H1 (cell line): ENCODE data around the gene COPS9. TPM values are rescaled to one million over a fixed set of nuclear protein-coding genes. Genes with fewer than 3 reads are reported as not detected.

Source experiments
- BRCA1 ChIP-seq: IDR thresholded peaks from 2 replicates; pipeline ENCODE4 v1.6.1; 2012; ENCODE audit warnings: low read depth, low read length, improper control_type of control experiment
- CEBPB ChIP-seq: IDR thresholded peaks from 2 replicates; pipeline ENCODE4 v1.6.1; 2012; ENCODE audit warnings: low read depth, low read length
- FOSL1 ChIP-seq: IDR thresholded peaks from 2 replicates; pipeline ENCODE4 v1.6.1; 2011; ENCODE audit warnings: mild to moderate bottlenecking, low read depth, low read length, moderate library complexity; ENCODE audit not compliant: insufficient read depth
- KDM1A ChIP-seq: fragments of 200-600, 300-600 bp; sonication (generic); IDR thresholded peaks from 2 replicates; pipeline ENCODE4 v1.7.1; 2016; ENCODE audit warnings: mild to moderate bottlenecking, low read length, borderline replicate concordance
- SAP30 ChIP-seq: fragments of 300-600 bp; sonication (generic); IDR thresholded peaks from 2 replicates; pipeline ENCODE4 v1.7.1; 2012; ENCODE audit warnings: low read length, moderate library complexity, mild to moderate bottlenecking, inconsistent platforms; ENCODE audit not compliant: insufficient read depth, insufficient replicate concordance
- polyA plus RNA-seq, 7 experiments: library from polyadenylated mRNA; depleted of rRNA in 3 of 7; stranded (reverse) in 5 of 7; unstranded in 2 of 7; fragments of >200 nt in 5 of 7; fragments of 200-250 nt in 2 of 7; gene quantifications; 1 replicate in 5 of 7; 2 replicates in 1 of 7; 4 replicates in 1 of 7; pipeline versions ENCODE4 v1.2.1 to v1.2.3, GENCODE V29; 2011 to 2013; ENCODE audit warnings: missing spikeins in 2 of 7, mixed read lengths in 2 of 7
- total RNA-seq: library from RNA; stranded (reverse); fragmentation: NEBNext Ultra II Directional; extraction: Animal tissue kit (Norgen Biotek cat#: 25700); gene quantifications from 2 replicates; pipeline ENCODE4 v1.2.1, GENCODE V29; 2021

The COPS9 gene
- total and polyA plus RNA-seq, 2 of the 8 experiments (the other 6 are each of a cell fraction or from before 2014, with no cell fraction given): 154 to 234 TPM

DNA sequence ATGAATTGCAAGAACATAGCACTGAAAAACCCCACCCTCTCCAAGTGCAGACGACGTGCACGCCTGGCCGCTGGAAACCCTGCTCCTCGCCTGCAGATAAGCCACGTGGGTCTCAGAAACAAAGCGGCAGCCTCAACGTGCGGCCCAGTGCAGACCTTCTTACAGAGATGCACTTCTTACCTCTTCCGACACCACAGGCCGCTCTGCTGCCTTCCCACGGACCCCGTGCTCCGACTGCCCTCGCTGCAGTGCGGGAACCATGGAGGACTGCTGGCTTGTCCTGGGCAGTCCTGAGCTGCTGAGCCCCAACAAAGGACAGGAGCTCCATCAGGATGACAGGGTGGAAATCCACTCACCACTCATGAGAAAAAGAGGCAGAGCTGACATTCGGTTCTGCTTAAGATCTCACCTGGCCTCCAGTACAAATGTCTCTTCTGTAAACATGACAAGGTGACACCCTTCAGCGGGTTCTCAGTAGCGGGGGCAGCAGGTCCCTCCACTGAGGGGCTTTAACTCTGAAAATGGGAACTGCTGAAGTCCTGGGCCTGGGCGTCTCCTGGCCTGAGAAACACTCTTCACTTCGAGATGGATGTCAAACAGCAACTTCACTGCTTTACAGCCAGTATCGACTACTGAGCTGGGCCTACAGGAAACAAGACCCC is 6.2 kb downstream of the COPS9 start (continued):
- TF ChIP-seq BRCA1 (no peak), FOSL1 (no peak), KDM1A (no peak), SAP30 (no peak), CEBPB (no peak)
